Measurements from ENCODE around the gene SYP. TPM values are rescaled to one million over a fixed set of nuclear protein-coding genes. Genes with fewer than 3 reads are reported as not detected.

SYP gene
- total RNA-seq, 4 donors from 2014 or later = 5.5 to 11.0 (median 6.7) TPM; not detected in 1

- peak; percentile 79 to 90 (median 84) for DNase-seq
- no peaks in the 10 kb centered on the region for H3K4me1 ChIP-seq
- peak overlapping the region; percentile 84 to 92 (median 86) for H3K27ac ChIP-seq
Observed at GRCh38 chrX:49172280-49172780, 27.7 kb downstream of the SYP start.

DNA sequence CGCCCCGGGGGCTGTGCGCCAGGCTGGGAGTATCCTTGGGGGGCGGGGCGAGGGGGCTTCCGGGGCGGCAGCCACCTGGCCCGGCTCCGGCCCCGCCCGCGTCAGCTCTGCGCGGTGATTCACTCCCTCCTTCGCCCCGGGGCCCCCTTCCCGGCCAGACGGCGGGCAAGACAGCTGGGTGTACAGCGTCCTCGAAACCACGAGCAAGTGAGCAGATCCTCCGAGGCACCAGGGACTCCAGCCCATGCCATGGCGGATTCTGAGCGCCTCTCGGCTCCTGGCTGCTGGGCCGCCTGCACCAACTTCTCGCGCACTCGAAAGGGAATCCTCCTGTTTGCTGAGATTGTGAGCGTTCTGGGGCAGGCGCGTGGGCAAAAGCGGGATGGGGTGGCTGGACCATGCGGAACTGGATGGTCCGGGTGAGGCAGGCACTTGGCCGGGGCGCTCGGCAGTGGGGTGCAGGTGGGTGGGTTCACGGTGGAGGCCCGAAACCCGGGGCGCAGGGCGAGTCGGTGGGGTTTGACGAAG, 28.2 kb downstream of the SYP start, which contains the start of gene PLP2:
Gene PLP2, plus strand, starts transcription at position 147 of the 528 bp plus-strand sequence. Its CDS starts 103 bp downstream, at position 250.
- TF ChIP-seq POLR2A (IDR thresholded peaks at IDR 0.05) (peak in 1 of 2 donors; percentile 29), CTCF (IDR thresholded peaks at IDR 0.05) (no peak)
- no peaks in the 10 kb centered on the region for H3K4me1 ChIP-seq
- peak; percentile 65 to 81 (median 75) for DNase-seq
- H3K36me3 ChIP-seq = peaks cover 0 to 6% (median 0%) of the 10 kb centered on the region in 3 donors
- no peaks in the 10 kb centered on the region for H3K27me3 ChIP-seq
- peak within 1 kb of the TSS; percentile 84 to 92 (median 86) for H3K27ac ChIP-seq
- peak within 1 kb of the TSS; percentile 54 to 71 (median 58) for H3K4me3 ChIP-seq
- no peaks in the 10 kb centered on the region for H3K9me3 ChIP-seq

More at GRCh38 chrX:49172280-49172780, 27.7 kb downstream of the SYP start:
- Histone ChIP-seq H3K36me3 (peaks cover 0 to 6% (median 0%) of the 10 kb centered on the region in 3 donors), H3K9me3 (no peaks in the 10 kb centered on the region), H3K27me3 (no peaks in the 10 kb centered on the region), H3K4me3 (peak overlapping the region; percentile 54 to 71 (median 58))
- TF ChIP-seq POLR2A (IDR thresholded peaks at IDR 0.05) = peak in 1 of 2 donors; percentile 17
- TF ChIP-seq CTCF (IDR thresholded peaks at IDR 0.05) = no peak

DNA sequence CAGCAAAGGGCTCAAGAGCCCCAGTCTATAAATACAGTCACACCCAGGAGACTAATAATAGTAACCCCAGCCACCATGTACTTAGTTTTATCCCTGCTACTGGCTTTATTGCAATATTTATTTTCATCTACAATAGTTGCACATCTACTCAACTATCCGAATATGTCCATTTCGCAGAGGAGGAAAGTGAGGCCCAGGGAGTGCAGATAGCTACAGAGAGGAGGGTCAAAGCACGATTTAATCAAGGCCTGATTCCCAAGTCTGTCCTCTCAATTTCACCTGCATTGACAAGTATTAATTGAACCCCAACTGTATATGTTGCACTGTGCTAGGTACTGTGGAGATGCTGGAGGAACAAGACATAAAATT, 32.3 kb downstream of the SYP start:
- Histone ChIP-seq H3K4me1 (peaks cover 0 to 14% (median 0%) of the 10 kb centered on the region in 4 donors), H3K27ac (peak overlapping the region; percentile 86 to 98 (median 90)), H3K4me3 (peak overlapping the region; percentile 27 to 53 (median 44)), H3K36me3 (no peaks in the 10 kb centered on the region), H3K9me3 (no peaks in the 10 kb centered on the region), H3K27me3 (no peaks in the 10 kb centered on the region)
- TF ChIP-seq CTCF (IDR thresholded peaks at IDR 0.05) (no peak), POLR2A (IDR thresholded peaks at IDR 0.05) (no peak)
- no peak for DNase-seq

GRCh38 chrX:49166914-49167739, 32.9 kb downstream of the SYP start:
- TF ChIP-seq CTCF (IDR thresholded peaks at IDR 0.05) = no peak
- TF ChIP-seq POLR2A (IDR thresholded peaks at IDR 0.05) = peak; percentile 35
- Histone ChIP-seq H3K27ac (peak overlapping the region; percentile 86 to 98 (median 90)), H3K9me3 (no peaks in the 10 kb centered on the region), H3K4me1 (peaks cover 0 to 14% (median 0%) of the 10 kb centered on the region in 4 donors), H3K27me3 (no peaks in the 10 kb centered on the region), H3K36me3 (no peaks in the 10 kb centered on the region), H3K4me3 (peak overlapping the region; percentile 27 to 53 (median 44))
- DNase-seq = peak; percentile 59 to 77 (median 74)

GRCh38 chrX:49165901-49166881, 33.8 kb downstream of the SYP start:
- Histone ChIP-seq H3K27ac (peak overlapping the region; percentile 86 to 98 (median 90)), H3K4me1 (peaks cover 0 to 14% (median 0%) of the 10 kb centered on the region in 4 donors), H3K9me3 (no peaks in the 10 kb centered on the region), H3K4me3 (peak overlapping the region; percentile 27 to 53 (median 44)), H3K36me3 (no peaks in the 10 kb centered on the region), H3K27me3 (no peaks in the 10 kb centered on the region)
- peak; percentile 11 to 52 for TF ChIP-seq POLR2A (IDR thresholded peaks at IDR 0.05)
- peak in 4 of 6 experiments; percentile 28 to 51 (median 38) for TF ChIP-seq CTCF (IDR thresholded peaks at IDR 0.05)
- peak; percentile 73 to 91 (median 88) for DNase-seq
